Astrocyte (in vitro differentiated cells and primary cell): ENCODE measurements around the gene ADAP1. TPM values are rescaled to one million over a fixed set of nuclear protein-coding genes. Genes with fewer than 3 reads are reported as not detected.
"Not testable (repeated sequence)": the region's sequence is repeated elsewhere in the genome, so short reads cannot be mapped to it uniquely, and the experiment has no call there.

Experiments
- DNase-seq: peaks from one replicate; pipeline ENCODE4 v3.0.0-alpha.2; 2010; ENCODE audit warnings: low read depth
- FAIRE-seq: peaks from 2 replicates; lab custom pipeline; 2011; peaks lifted over from hg19 to GRCh38; lab: Jason Lieb, UNC
- H2AFZ ChIP-seq: 2 replicates; pipeline ENCODE4 v1.6.0; 2012; ENCODE audit warnings: low read depth, low read length, inconsistent platforms
- H3K27ac ChIP-seq: 2 replicates; pipeline ENCODE4 v1.5.1; 2011; ENCODE audit warnings: low read depth, low read length, inconsistent platforms
- H3K27me3 ChIP-seq: 2 replicates; pipeline ENCODE4 v1.6.0; 2011; ENCODE audit warnings: low read length, inconsistent platforms; ENCODE audit not compliant: insufficient read depth
- H3K36me3 ChIP-seq: 2 replicates; pipeline ENCODE4 v1.5.1; 2011; ENCODE audit warnings: low read length, inconsistent platforms; ENCODE audit not compliant: insufficient read depth
- H3K4me1 ChIP-seq: 2 replicates; pipeline ENCODE4 v1.5.1; 2011; ENCODE audit warnings: low read length, inconsistent platforms; ENCODE audit not compliant: insufficient read depth
- H3K4me2 ChIP-seq: 2 replicates; pipeline ENCODE4 v1.6.0; 2012; ENCODE audit warnings: low read length, inconsistent platforms
- H3K4me3 ChIP-seq: 2 replicates; pipeline ENCODE4 v1.5.1; 2011; ENCODE audit warnings: low read depth, mild to moderate bottlenecking, low read length, inconsistent platforms; ENCODE audit not compliant: insufficient read depth
- H3K79me2 ChIP-seq: 2 replicates; pipeline ENCODE4 v1.6.0; 2012; ENCODE audit warnings: mild to moderate bottlenecking, low read length, inconsistent platforms; ENCODE audit not compliant: insufficient read depth
- H3K9ac ChIP-seq: 2 replicates; pipeline ENCODE4 v1.6.0; 2012; ENCODE audit warnings: mild to moderate bottlenecking, low read length, inconsistent platforms
- H3K9me3 ChIP-seq: 2 replicates; pipeline ENCODE4 v1.5.1; 2012; ENCODE audit warnings: low read depth, mild to moderate bottlenecking, low read length, inconsistent platforms; ENCODE audit not compliant: insufficient read depth
- H4K20me1 ChIP-seq: 2 replicates; pipeline ENCODE4 v1.6.0; 2012; ENCODE audit warnings: low read length, inconsistent platforms; ENCODE audit not compliant: insufficient read depth
- H3K27ac Mint-ChIP-seq: one replicate; pipeline ENCODE4 v1.8.0; 2021; ENCODE audit warnings: mild to moderate bottlenecking, mixed read lengths; ENCODE audit not compliant: unreplicated experiment
- H3K27me3 Mint-ChIP-seq: one replicate; pipeline ENCODE4 v1.8.0; 2021; ENCODE audit warnings: low read depth, mixed read lengths; ENCODE audit not compliant: unreplicated experiment
- H3K36me3 Mint-ChIP-seq: one replicate; pipeline ENCODE4 v1.8.0; 2021; ENCODE audit warnings: low read depth, mixed read lengths; ENCODE audit not compliant: unreplicated experiment
- H3K4me1 Mint-ChIP-seq: one replicate; pipeline ENCODE4 v1.8.0; 2021; ENCODE audit warnings: low read depth, mixed read lengths; ENCODE audit not compliant: unreplicated experiment
- H3K4me3 Mint-ChIP-seq: one replicate; pipeline ENCODE4 v1.8.0; 2021; ENCODE audit warnings: mild to moderate bottlenecking, moderate library complexity, mixed read lengths; ENCODE audit not compliant: unreplicated experiment
- H3K9me3 Mint-ChIP-seq: one replicate; pipeline ENCODE4 v1.8.0; 2021; ENCODE audit warnings: mild to moderate bottlenecking, mixed read lengths; ENCODE audit not compliant: unreplicated experiment
- EZH2 ChIP-seq: IDR thresholded peaks from 2 replicates; pipeline ENCODE4 v1.6.1; 2012; ENCODE audit warnings: mild to moderate bottlenecking, low read length, inconsistent platforms; ENCODE audit not compliant: insufficient read depth
- total RNA-seq: library from RNA; stranded (reverse); gene quantifications from 2 replicates; pipeline ENCODE4 v1.2.1, GENCODE V29; 2021
- TF ChIP-seq, protein P1 (sequence below): IDR thresholded peaks from 2 replicates; pipeline ENCODE4 v1.5.1; 2011; ENCODE audit warnings: low read depth, mild to moderate bottlenecking, inconsistent platforms, low read length, moderate library complexity; ENCODE audit not compliant: insufficient read depth

Gene ADAP1
- total RNA-seq, 1 donor from 2014 or later = 4.8 TPM

DNA sequence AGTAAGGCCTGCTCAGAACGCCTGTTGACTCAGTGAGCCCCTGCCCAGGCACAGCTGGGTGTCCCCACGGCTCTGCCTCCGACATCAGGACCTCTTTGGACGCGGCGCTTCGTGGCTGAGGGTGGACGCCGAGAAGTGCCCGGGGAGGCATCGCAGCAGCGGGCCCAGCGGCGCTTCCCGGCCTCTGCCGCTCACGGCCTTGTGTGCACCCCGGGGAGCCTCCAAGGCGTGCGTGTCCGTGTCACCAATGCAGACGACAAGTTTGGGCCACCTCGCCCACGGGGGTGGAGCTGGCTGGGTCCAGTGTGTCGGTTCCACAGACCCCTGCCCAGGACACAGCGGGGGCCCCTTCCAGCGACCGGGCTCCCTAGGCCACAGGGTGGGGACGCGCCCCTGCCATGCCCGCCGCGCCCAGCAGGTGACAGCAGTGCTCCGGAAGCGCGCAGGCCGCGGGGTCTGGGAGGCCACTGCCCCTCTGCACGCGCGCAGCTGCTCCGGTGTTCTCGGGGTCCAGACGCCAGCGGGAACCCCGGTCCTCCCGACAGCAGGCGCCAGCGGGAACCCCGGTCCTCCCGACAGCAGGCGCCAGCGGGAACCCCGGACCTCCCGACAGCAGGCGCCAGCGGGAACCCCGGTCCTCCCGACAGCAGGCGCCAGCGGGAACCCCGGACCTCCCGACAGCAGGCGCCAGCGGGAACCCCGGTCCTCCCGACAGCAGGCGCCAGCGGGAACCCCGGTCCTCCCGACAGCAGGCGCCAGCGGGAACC is 45.7 kb downstream of the ADAP1 start:
- H3K27me3 ChIP-seq, H4K20me1 ChIP-seq, DNase-seq, H3K36me3 Mint-ChIP-seq, H3K4me1 ChIP-seq, H3K27ac Mint-ChIP-seq, H3K4me3 Mint-ChIP-seq, H3K27ac ChIP-seq, H3K4me1 Mint-ChIP-seq, H3K9me3 ChIP-seq, H3K9ac ChIP-seq, H3K79me2 ChIP-seq, H3K36me3 ChIP-seq, H3K9me3 Mint-ChIP-seq, FAIRE-seq: not testable (repeated sequence)
- peak overlapping the region; percentile 37 for H2AFZ ChIP-seq
- peak overlapping the region; percentile 17 for H3K4me3 ChIP-seq
- peak overlapping the region; percentile 71 for H3K4me2 ChIP-seq
- H3K27me3 Mint-ChIP-seq = peaks cover 12% of the 10 kb centered on the region
- TF ChIP-seq, protein P1, sequence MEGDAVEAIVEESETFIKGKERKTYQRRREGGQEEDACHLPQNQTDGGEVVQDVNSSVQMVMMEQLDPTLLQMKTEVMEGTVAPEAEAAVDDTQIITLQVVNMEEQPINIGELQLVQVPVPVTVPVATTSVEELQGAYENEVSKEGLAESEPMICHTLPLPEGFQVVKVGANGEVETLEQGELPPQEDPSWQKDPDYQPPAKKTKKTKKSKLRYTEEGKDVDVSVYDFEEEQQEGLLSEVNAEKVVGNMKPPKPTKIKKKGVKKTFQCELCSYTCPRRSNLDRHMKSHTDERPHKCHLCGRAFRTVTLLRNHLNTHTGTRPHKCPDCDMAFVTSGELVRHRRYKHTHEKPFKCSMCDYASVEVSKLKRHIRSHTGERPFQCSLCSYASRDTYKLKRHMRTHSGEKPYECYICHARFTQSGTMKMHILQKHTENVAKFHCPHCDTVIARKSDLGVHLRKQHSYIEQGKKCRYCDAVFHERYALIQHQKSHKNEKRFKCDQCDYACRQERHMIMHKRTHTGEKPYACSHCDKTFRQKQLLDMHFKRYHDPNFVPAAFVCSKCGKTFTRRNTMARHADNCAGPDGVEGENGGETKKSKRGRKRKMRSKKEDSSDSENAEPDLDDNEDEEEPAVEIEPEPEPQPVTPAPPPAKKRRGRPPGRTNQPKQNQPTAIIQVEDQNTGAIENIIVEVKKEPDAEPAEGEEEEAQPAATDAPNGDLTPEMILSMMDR = peak; percentile 25
- TF ChIP-seq EZH2 = peak; percentile 17

DNA sequence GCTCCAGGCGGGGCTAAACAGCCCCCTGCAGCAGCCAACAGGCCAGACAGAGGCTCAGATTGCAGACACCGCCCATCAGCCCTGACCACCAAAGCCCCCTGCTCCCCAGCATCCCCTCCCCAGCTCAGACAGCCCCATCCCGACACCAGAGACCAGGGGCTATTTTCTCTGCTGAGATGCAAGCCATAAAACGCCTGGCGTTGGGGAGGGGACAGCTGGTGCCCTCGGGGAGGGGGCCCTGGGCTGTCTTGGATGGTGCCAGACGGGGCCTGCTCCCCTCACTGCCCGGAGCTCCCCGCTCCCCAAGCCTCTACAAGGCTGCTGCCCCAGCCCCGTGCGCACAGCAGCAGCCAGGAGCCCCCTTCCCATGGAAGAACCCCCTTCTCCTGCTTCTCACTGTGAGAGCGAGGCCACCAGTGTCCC is 46.3 kb downstream of the ADAP1 start:
- Histone ChIP-seq H3K79me2 (no peaks in the 10 kb centered on the region), H3K27me3 (peaks cover 4% of the 10 kb centered on the region), H3K4me3 (no peak overlapping the region), H2AFZ (peak overlapping the region; percentile 37), H3K27ac (no peak overlapping the region), H3K36me3 (no peaks in the 10 kb centered on the region), H3K9ac (no peak overlapping the region), H3K9me3 (no peaks in the 10 kb centered on the region), H3K4me1 (peaks cover 8% of the 10 kb centered on the region), H3K4me2 (peak overlapping the region; percentile 71), H4K20me1 (no peaks in the 10 kb centered on the region)
- Mint-ChIP-seq H3K4me1 (no peaks in the 10 kb centered on the region), H3K27ac (no peak overlapping the region), H3K4me3 (no peak overlapping the region), H3K27me3 (peaks cover 12% of the 10 kb centered on the region), H3K36me3 (no peaks in the 10 kb centered on the region), H3K9me3 (no peaks in the 10 kb centered on the region)
- DNase-seq = no peak
- no peak for FAIRE-seq
- TF ChIP-seq EZH2 = no peak
- TF ChIP-seq, protein P1 = no peak
